Measurements from ENCODE around the gene PDCD11.

- no peak for TF ChIP-seq EP300 (IDR thresholded peaks at IDR 0.05)
- TF ChIP-seq CTCF (IDR thresholded peaks at IDR 0.05), result no peak
- TF ChIP-seq POLR2A (IDR thresholded peaks at IDR 0.05), result no peak
- TF ChIP-seq POLR2AphosphoS5 (IDR thresholded peaks at IDR 0.05), result no peak
These were observed 48.9 kb downstream of the PDCD11 start for GRCh38 chr10:103445366-103445765.
